ENCODE data around the gene NMB. TPM values are rescaled to one million over a fixed set of nuclear protein-coding genes. Genes with fewer than 3 reads are reported as not detected.
A peak's percentile ranks its signal among the peaks of the same experiment; 100 is the strongest.

The NMB gene
- total and polyA plus RNA-seq, 2 of the 13 experiments (the other 11 are each of a cell fraction or from before 2014, with no cell fraction given) = 10.4 to 25.4 TPM

GRCh38 chr15:84653910-84654688 is 3.9 kb downstream of the NMB start, which contains the start of gene WDR73 (continued):
- TF ChIP-seq, protein P1, sequence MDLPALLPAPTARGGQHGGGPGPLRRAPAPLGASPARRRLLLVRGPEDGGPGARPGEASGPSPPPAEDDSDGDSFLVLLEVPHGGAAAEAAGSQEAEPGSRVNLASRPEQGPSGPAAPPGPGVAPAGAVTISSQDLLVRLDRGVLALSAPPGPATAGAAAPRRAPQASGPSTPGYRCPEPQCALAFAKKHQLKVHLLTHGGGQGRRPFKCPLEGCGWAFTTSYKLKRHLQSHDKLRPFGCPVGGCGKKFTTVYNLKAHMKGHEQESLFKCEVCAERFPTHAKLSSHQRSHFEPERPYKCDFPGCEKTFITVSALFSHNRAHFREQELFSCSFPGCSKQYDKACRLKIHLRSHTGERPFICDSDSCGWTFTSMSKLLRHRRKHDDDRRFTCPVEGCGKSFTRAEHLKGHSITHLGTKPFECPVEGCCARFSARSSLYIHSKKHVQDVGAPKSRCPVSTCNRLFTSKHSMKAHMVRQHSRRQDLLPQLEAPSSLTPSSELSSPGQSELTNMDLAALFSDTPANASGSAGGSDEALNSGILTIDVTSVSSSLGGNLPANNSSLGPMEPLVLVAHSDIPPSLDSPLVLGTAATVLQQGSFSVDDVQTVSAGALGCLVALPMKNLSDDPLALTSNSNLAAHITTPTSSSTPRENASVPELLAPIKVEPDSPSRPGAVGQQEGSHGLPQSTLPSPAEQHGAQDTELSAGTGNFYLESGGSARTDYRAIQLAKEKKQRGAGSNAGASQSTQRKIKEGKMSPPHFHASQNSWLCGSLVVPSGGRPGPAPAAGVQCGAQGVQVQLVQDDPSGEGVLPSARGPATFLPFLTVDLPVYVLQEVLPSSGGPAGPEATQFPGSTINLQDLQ (CRISPR knock-in tag; IDR thresholded peaks at IDR 0.05) = no peak
- TF ChIP-seq BCL6 (CRISPR knock-in tag; IDR thresholded peaks at IDR 0.05) = peak; percentile 28; the same call in 1 of the 2 replicates
- TF ChIP-seq ZNF317 (CRISPR knock-in tag; IDR thresholded peaks at IDR 0.05) = 0 out of 2 replicates have a peak, but pooled peaks have one; percentile 57
- TF ChIP-seq CCDC6 (CRISPR knock-in tag; IDR thresholded peaks at IDR 0.05) = peak; percentile 35; the same call in 1 of the 2 replicates
- peak; percentile 52 for TF ChIP-seq NCOA2 (CRISPR knock-in tag; IDR thresholded peaks at IDR 0.05)
- TF ChIP-seq ZNF770 (CRISPR knock-in tag; IDR thresholded peaks at IDR 0.05) = peak; percentile 25; the same call in 1 of the 2 replicates
- TF ChIP-seq, protein P2, sequence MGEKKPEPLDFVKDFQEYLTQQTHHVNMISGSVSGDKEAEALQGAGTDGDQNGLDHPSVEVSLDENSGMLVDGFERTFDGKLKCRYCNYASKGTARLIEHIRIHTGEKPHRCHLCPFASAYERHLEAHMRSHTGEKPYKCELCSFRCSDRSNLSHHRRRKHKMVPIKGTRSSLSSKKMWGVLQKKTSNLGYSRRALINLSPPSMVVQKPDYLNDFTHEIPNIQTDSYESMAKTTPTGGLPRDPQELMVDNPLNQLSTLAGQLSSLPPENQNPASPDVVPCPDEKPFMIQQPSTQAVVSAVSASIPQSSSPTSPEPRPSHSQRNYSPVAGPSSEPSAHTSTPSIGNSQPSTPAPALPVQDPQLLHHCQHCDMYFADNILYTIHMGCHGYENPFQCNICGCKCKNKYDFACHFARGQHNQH (CRISPR knock-in tag; IDR thresholded peaks at IDR 0.05) = peak; percentile 78; the same call in 1 of the 2 replicates
- TF ChIP-seq MIER2 (CRISPR knock-in tag; IDR thresholded peaks at IDR 0.05) = peak; percentile 20; the same call in 1 of the 2 replicates
- TF ChIP-seq CBFB (CRISPR knock-in tag; IDR thresholded peaks at IDR 0.05) = peak; percentile 65; the same call in 1 of the 2 replicates
- TF ChIP-seq MAFF (IDR thresholded peaks at IDR 0.05; ENCODE audit: low read depth, low read length) = no peak
- 0 out of 2 replicates have a peak, but pooled peaks have one; percentile 36 for TF ChIP-seq TARDBP (CRISPR knock-in tag; IDR thresholded peaks at IDR 0.05)
- no peak for TF ChIP-seq RAD21 (CRISPR knock-in tag; IDR thresholded peaks at IDR 0.05)
- TF ChIP-seq ZNF501 (CRISPR knock-in tag; IDR thresholded peaks at IDR 0.05) = peak; percentile 91
- TF ChIP-seq ZNF879 (CRISPR knock-in tag; IDR thresholded peaks at IDR 0.05) = no peak
- peak; percentile 70; the same call in 1 of the 2 replicates for TF ChIP-seq SP4 (CRISPR knock-in tag; IDR thresholded peaks at IDR 0.05)
- peak; percentile 78; the same call in 1 of the 2 replicates for TF ChIP-seq PHF21A (CRISPR knock-in tag; IDR thresholded peaks at IDR 0.05)
- TF ChIP-seq, protein P3, sequence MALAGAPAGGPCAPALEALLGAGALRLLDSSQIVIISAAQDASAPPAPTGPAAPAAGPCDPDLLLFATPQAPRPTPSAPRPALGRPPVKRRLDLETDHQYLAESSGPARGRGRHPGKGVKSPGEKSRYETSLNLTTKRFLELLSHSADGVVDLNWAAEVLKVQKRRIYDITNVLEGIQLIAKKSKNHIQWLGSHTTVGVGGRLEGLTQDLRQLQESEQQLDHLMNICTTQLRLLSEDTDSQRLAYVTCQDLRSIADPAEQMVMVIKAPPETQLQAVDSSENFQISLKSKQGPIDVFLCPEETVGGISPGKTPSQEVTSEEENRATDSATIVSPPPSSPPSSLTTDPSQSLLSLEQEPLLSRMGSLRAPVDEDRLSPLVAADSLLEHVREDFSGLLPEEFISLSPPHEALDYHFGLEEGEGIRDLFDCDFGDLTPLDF (CRISPR knock-in tag; IDR thresholded peaks at IDR 0.05) = peak; percentile 69
- TF ChIP-seq GATAD2A (CRISPR knock-in tag; IDR thresholded peaks at IDR 0.05) = peak; percentile 21; the same call in 1 of the 2 replicates
- TF ChIP-seq SNRNP70 (IDR thresholded peaks at IDR 0.05; ENCODE audit: low read depth, low read length) = no peak
- TF ChIP-seq NFKB2 (CRISPR knock-in tag; IDR thresholded peaks at IDR 0.05; ENCODE audit: borderline replicate concordance) = peak; percentile 82
- TF ChIP-seq MTF2 (CRISPR knock-in tag; IDR thresholded peaks at IDR 0.05; ENCODE audit: borderline replicate concordance) = no peak
- no peak for TF ChIP-seq TOE1 (CRISPR knock-in tag; IDR thresholded peaks at IDR 0.05)
